RWPE1 (cell line): Measurements from ENCODE around the gene HADH.

ENCODE experiments used
- CTCF ChIA-PET: fragments of 350-600 bp; sonication (Branson Sonifier 250); formaldehyde crosslinking; extraction: SDS; loops from one replicate; lab custom pipeline; 2021; lab: Yijun Ruan, JAX
- POLR2A ChIA-PET: fragments of 400-600 bp; formaldehyde crosslinking; extraction: SDS; loops from one replicate; lab custom pipeline; 2020; ENCODE audit warnings: antibody characterized with exemption; ENCODE audit not compliant: low non-redundant PET; lab: Yijun Ruan, JAX
- DNase-seq: peaks from one replicate; pipeline ENCODE4 v3.0.0; 2012; ENCODE audit warnings: low spot score
- H3K27ac ChIP-seq: fragments of 450-650 bp; 2 replicates; pipeline ENCODE4 v1.5.1; 2017
- TF ChIP-seq, protein P1 (sequence below): fragments of 450-650 bp; conservative IDR thresholded peaks from 2 replicates; pipeline ENCODE4 v1.5.1; 2017; ENCODE audit warnings: low read depth, mild to moderate bottlenecking

Gene HADH

GRCh38 chr4:108080747-108081146 is 91.1 kb downstream of the HADH start:
- ChIA-PET CTCF (no interaction called here), POLR2A (no interaction called here)
- TF ChIP-seq, protein P1, sequence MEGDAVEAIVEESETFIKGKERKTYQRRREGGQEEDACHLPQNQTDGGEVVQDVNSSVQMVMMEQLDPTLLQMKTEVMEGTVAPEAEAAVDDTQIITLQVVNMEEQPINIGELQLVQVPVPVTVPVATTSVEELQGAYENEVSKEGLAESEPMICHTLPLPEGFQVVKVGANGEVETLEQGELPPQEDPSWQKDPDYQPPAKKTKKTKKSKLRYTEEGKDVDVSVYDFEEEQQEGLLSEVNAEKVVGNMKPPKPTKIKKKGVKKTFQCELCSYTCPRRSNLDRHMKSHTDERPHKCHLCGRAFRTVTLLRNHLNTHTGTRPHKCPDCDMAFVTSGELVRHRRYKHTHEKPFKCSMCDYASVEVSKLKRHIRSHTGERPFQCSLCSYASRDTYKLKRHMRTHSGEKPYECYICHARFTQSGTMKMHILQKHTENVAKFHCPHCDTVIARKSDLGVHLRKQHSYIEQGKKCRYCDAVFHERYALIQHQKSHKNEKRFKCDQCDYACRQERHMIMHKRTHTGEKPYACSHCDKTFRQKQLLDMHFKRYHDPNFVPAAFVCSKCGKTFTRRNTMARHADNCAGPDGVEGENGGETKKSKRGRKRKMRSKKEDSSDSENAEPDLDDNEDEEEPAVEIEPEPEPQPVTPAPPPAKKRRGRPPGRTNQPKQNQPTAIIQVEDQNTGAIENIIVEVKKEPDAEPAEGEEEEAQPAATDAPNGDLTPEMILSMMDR, result no peak
- H3K27ac ChIP-seq, result no peak overlapping the region
- no peak for DNase-seq

DNA sequence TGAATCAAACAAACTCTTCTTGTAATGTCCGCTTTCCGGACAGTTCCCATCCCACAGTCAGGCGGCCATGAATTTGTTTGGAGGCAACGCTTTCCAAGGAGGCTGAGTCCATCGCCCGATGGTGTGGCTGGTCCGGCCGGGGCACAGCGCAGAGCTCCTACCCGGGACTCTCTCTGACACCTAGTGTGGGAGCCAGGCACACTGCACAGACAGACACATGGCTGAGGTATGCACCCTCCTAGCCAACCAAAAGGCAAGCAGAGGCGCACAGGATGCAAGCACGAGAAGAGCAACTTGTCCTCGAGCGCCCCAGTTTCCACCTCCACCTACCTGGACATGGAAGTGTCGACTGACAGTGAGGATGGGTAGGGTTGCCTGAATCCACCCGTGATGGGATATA is 91.6 kb downstream of the HADH start:
- H3K27ac ChIP-seq, result no peak overlapping the region
- ChIA-PET POLR2A (no interaction called here), CTCF (no interaction called here)
- TF ChIP-seq, protein P1, result no peak
- DNase-seq, result no peak
